MM.1S (cell line): ENCODE measurements around the gene OR2M5.

Experiments
- DNase-seq: peaks from one replicate; pipeline ENCODE4 v3.0.0-alpha.2; 2015
- H2AFZ ChIP-seq: fragments of 300-600 bp; sonication (generic); 2 replicates; pipeline ENCODE4 v1.6.0; 2016; ENCODE audit warnings: antibody characterized with exemption, low read length
- H3F3A ChIP-seq: fragments of 300-600 bp; sonication (generic); 2 replicates; pipeline ENCODE4 v1.6.1; 2016; ENCODE audit warnings: mild to moderate bottlenecking, antibody characterized with exemption, low read length, moderate library complexity, mixed read lengths; ENCODE audit not compliant: insufficient read depth
- H3K27ac ChIP-seq: fragments of 300-600 bp; sonication (generic); 2 replicates; pipeline ENCODE4 v1.5.1; 2016; ENCODE audit warnings: mild to moderate bottlenecking, low read length
- H3K27me3 ChIP-seq: fragments of 300-600 bp; sonication (generic); replicated peaks from 2 replicates; pipeline ENCODE4 v1.6.0; 2016; ENCODE audit warnings: low read length; ENCODE audit not compliant: insufficient read depth
- H3K36me3 ChIP-seq: fragments of 300-600 bp; sonication (generic); replicated peaks from 2 replicates; pipeline ENCODE4 v1.6.1; 2016; ENCODE audit warnings: mild to moderate bottlenecking, low read length, mixed read lengths; ENCODE audit not compliant: insufficient read depth
- H3K4me1 ChIP-seq: fragments of 300-600 bp; sonication (generic); 2 replicates; pipeline ENCODE4 v1.6.1; 2016; ENCODE audit warnings: low read length, mixed read lengths
- H3K4me2 ChIP-seq: fragments of 300-600 bp; sonication (generic); 2 replicates; pipeline ENCODE4 v1.6.0; 2016; ENCODE audit warnings: low read depth, low read length
- H3K4me3 ChIP-seq: fragments of 300-600 bp; sonication (generic); 2 replicates; pipeline ENCODE4 v1.5.1; 2016; ENCODE audit warnings: low read length, mixed read lengths
- H3K79me2 ChIP-seq: fragments of 300-600 bp; sonication (generic); 2 replicates; pipeline ENCODE4 v1.6.1; 2016; ENCODE audit warnings: mixed run types, low read length, mixed read lengths
- H3K9ac ChIP-seq: fragments of 300-600 bp; sonication (generic); 2 replicates; pipeline ENCODE4 v1.6.1; 2016; ENCODE audit warnings: low read length, mixed read lengths
- H3K9me2 ChIP-seq: fragments of 300-600 bp; sonication (generic); replicated peaks from 2 replicates; pipeline ENCODE4 v1.6.1; 2016; ENCODE audit warnings: mild to moderate bottlenecking, low read length, mixed read lengths; ENCODE audit not compliant: insufficient read depth
- H3K9me3 ChIP-seq: fragments of 300-600 bp; sonication (generic); replicated peaks from 2 replicates; pipeline ENCODE4 v1.6.1; 2016; ENCODE audit warnings: mild to moderate bottlenecking, low read length, mixed read lengths; ENCODE audit not compliant: insufficient read depth
- H4K20me1 ChIP-seq: fragments of 300-600 bp; sonication (generic); 2 replicates; pipeline ENCODE4 v1.6.1; 2016; ENCODE audit warnings: mild to moderate bottlenecking, low read length, moderate library complexity, mixed read lengths; ENCODE audit not compliant: insufficient read depth
- EZH2 ChIP-seq: fragments of 300-600 bp; sonication (generic); optimal IDR thresholded peaks from 2 replicates; pipeline ENCODE3; 2017; ENCODE audit warnings: low read depth, mild to moderate bottlenecking, antibody characterized with exemption, low read length, mixed read lengths
- EZH2phosphoT487 ChIP-seq: fragments of 300-600 bp; sonication (generic); IDR thresholded peaks from 2 replicates; pipeline ENCODE4 v1.6.1; 2018; ENCODE audit warnings: antibody characterized with exemption, low read length
- TF ChIP-seq, protein P1 (sequence below): fragments of 300-600 bp; sonication (generic); IDR thresholded peaks from 2 replicates; pipeline ENCODE4 v1.5.1; 2016; ENCODE audit warnings: antibody characterized with exemption, low read length, mixed read lengths

The OR2M5 gene

DNA sequence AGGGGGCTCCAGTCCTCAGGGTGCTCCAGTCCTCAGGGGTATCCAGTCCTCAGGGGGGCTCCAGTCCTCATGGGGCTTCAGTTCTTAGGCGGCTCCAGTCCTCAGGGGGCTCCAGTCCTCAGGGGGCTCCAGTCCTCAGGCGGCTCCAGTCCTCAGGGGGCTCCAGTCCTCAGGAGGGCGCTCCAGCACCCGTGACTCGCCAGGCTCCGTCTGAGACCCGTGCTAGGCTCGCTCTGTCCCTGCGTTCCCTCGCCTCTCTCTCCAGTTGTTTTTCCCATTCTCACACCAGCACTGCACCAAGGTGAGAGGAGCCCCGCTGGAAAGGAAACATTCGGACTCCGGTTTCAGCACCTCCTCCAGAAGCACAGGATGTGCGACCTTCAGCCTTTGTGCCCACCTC is 20.2 kb downstream of the OR2M5 start:
- H3K4me1 ChIP-seq, result no peaks in the 10 kb centered on the region
- H4K20me1 ChIP-seq, result no peaks in the 10 kb centered on the region
- H3K27ac ChIP-seq, result no peak overlapping the region
- no peaks in the 10 kb centered on the region for H3F3A ChIP-seq
- no peaks in the 10 kb centered on the region for H3K36me3 ChIP-seq
- no peak overlapping the region for H3K4me3 ChIP-seq
- TF ChIP-seq EZH2, result no peak
- H3K79me2 ChIP-seq, result no peaks in the 10 kb centered on the region
- no peak overlapping the region for H3K9ac ChIP-seq
- no peak for DNase-seq
- H3K4me2 ChIP-seq, result no peak overlapping the region
- no peak overlapping the region for H2AFZ ChIP-seq
- H3K9me3 ChIP-seq, result no peaks in the 10 kb centered on the region
- no peaks in the 10 kb centered on the region for H3K9me2 ChIP-seq
- H3K27me3 ChIP-seq, result no peaks in the 10 kb centered on the region

DNA sequence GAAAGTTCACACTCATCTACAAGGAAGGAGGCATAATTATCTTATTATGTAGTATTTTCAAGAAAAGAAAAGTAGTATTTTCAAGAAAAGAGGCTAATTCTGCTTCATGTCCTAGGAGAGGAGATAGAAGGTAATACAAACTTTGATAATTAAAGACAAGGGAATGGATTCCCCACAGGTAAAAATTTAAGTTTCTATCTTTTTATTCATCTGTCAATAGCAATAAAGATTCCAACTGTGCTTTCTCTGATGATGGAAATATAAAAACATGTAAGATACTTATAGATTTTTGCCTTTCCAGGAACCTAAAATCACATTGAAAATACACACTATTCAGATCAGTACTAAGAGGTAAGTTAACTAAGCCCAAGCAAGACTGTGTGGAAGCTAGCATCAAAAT is 29.6 kb downstream of the OR2M5 start, which contains the start of gene OR2M2:
OR2M2 (plus strand) TSS at position 301 of the 400 bp plus-strand sequence. CDS start 5,165 bp downstream, outside the sequence.
- Histone ChIP-seq H3K27ac (no peak within 1 kb of the TSS), H3K4me1 (no peaks in the 10 kb centered on the region), H2AFZ (no peak within 1 kb of the TSS), H3K27me3 (no peaks in the 10 kb centered on the region), H3K4me2 (no peak within 1 kb of the TSS), H3F3A (no peaks in the 10 kb centered on the region), H3K4me3 (no peak within 1 kb of the TSS), H3K36me3 (no peaks in the 10 kb centered on the region), H4K20me1 (no peaks in the 10 kb centered on the region), H3K9me3 (no peaks in the 10 kb centered on the region), H3K9ac (no peak within 1 kb of the TSS), H3K79me2 (no peaks in the 10 kb centered on the region), H3K9me2 (no peaks in the 10 kb centered on the region)
- DNase-seq, result no peak
- TF ChIP-seq, protein P1, sequence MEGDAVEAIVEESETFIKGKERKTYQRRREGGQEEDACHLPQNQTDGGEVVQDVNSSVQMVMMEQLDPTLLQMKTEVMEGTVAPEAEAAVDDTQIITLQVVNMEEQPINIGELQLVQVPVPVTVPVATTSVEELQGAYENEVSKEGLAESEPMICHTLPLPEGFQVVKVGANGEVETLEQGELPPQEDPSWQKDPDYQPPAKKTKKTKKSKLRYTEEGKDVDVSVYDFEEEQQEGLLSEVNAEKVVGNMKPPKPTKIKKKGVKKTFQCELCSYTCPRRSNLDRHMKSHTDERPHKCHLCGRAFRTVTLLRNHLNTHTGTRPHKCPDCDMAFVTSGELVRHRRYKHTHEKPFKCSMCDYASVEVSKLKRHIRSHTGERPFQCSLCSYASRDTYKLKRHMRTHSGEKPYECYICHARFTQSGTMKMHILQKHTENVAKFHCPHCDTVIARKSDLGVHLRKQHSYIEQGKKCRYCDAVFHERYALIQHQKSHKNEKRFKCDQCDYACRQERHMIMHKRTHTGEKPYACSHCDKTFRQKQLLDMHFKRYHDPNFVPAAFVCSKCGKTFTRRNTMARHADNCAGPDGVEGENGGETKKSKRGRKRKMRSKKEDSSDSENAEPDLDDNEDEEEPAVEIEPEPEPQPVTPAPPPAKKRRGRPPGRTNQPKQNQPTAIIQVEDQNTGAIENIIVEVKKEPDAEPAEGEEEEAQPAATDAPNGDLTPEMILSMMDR, result no peak
- TF ChIP-seq EZH2, result no peak
- TF ChIP-seq EZH2phosphoT487, result no peak

DNA sequence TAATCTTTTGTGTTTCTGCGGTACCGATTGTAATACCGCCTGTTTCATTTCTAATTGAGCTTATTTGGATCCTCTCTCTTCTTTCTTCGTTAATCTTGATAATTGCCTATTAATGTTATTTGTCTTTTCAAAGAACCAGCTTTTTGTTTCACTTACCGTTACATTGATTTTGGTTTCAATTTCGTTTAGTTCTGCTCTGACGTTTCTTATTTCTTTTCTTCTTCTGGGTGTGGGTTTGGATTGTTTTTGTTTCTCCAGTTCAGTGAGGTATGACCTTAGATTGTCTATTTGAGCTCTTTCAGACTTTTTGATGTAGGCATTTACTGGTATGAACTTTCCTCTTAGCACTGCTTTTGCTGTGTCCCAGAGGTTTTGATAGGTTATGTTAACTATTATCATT is 39.0 kb downstream of the OR2M5 start:
- Histone ChIP-seq H3K9me3 (no peaks in the 10 kb centered on the region), H3K4me3 (no peak overlapping the region), H3K79me2 (no peaks in the 10 kb centered on the region), H3F3A (no peaks in the 10 kb centered on the region), H3K4me1 (no peaks in the 10 kb centered on the region), H3K27me3 (no peaks in the 10 kb centered on the region), H2AFZ (no peak overlapping the region), H3K9me2 (no peaks in the 10 kb centered on the region), H3K9ac (no peak overlapping the region), H3K27ac (no peak overlapping the region), H4K20me1 (no peaks in the 10 kb centered on the region), H3K36me3 (no peaks in the 10 kb centered on the region), H3K4me2 (no peak overlapping the region)
- no peak for TF ChIP-seq EZH2
- TF ChIP-seq, protein P1, result no peak
- TF ChIP-seq EZH2phosphoT487, result no peak
- DNase-seq, result peak; percentile 25

DNA sequence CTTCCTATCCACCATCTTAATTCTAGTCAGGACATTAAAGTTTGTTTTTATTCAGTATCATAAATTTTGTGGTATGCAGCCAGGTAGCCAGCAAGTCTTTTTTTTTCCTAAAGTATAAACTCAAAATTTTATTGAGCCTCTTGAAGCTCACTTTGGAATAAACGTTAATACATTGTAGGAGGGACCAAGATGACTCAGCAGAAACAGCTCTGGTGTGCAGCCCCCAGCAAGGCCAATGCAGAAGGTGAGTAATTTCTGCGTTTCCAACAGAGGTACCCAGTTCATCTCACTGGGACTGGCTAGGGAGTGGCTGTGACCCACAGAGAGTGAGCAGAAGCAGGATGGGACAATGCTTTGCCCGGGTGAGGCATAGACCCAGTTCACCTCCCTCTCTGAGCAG is 42.4 kb downstream of the OR2M5 start:
- TF ChIP-seq, protein P1, result no peak
- TF ChIP-seq EZH2 (no peak), EZH2phosphoT487 (no peak)
- Histone ChIP-seq H3K4me1 (no peaks in the 10 kb centered on the region), H3K9ac (no peak overlapping the region), H3K36me3 (no peaks in the 10 kb centered on the region), H4K20me1 (no peaks in the 10 kb centered on the region), H3K4me2 (no peak overlapping the region), H3K27ac (no peak overlapping the region), H3K4me3 (no peak overlapping the region), H3K27me3 (no peaks in the 10 kb centered on the region), H3K9me3 (no peaks in the 10 kb centered on the region), H3K9me2 (no peaks in the 10 kb centered on the region), H2AFZ (no peak overlapping the region), H3F3A (no peaks in the 10 kb centered on the region), H3K79me2 (no peaks in the 10 kb centered on the region)
- no peak for DNase-seq
